DND-41 (cell line): ENCODE results near the gene FAM133A.

Source experiments
- ATAC-seq: fragments of 200-7000 bp; cut with Tn5 transposase; 3 replicates; pipeline ENCODE4 v1.9.1; 2021; ENCODE audit warnings: low read depth; ENCODE audit not compliant: insufficient read depth
- DNase-seq: peaks from one replicate; pipeline ENCODE4 v3.0.0-alpha.2; 2020
- H2AFZ ChIP-seq: 2 replicates; pipeline ENCODE4 v1.6.0; 2012; ENCODE audit warnings: low read depth, low read length
- H3K27ac ChIP-seq: 2 replicates; pipeline ENCODE4 v1.5.1; 2012; ENCODE audit warnings: low read length, inconsistent platforms
- H3K27me3 ChIP-seq: fragments of 200-600 bp; sonication (generic); 2 replicates; pipeline ENCODE4 v1.6.0; 2012; ENCODE audit warnings: low read length, mild to moderate bottlenecking, inconsistent platforms; ENCODE audit not compliant: insufficient read depth, poor library complexity
- H3K36me3 ChIP-seq: 2 replicates; pipeline ENCODE4 v1.5.1; 2012; ENCODE audit warnings: low read length, inconsistent platforms; ENCODE audit not compliant: insufficient read depth
- H3K4me1 ChIP-seq: 2 replicates; pipeline ENCODE4 v1.5.1; 2012; ENCODE audit warnings: mild to moderate bottlenecking, low read length; ENCODE audit not compliant: insufficient read depth
- H3K4me2 ChIP-seq: 2 replicates; pipeline ENCODE4 v1.6.0; 2012; ENCODE audit warnings: mild to moderate bottlenecking, moderate library complexity, low read length, inconsistent platforms; ENCODE audit not compliant: insufficient read depth
- H3K4me3 ChIP-seq, 2 experiments: fragments of 200-600 bp in 1 of 2; shearing (Covaris generic) in 1 of 2; 2 replicates each; pipeline ENCODE4 v1.5.1; 2012 to 2016; ENCODE audit warnings: inconsistent platforms in 2 of 2, low read length in 2 of 2, mild to moderate bottlenecking in 2 of 2, low read depth in 1 of 2, moderate library complexity in 1 of 2
- H3K79me2 ChIP-seq: 2 replicates; pipeline ENCODE4 v1.6.0; 2012; ENCODE audit warnings: low read length, inconsistent platforms; ENCODE audit not compliant: insufficient read depth
- H3K9ac ChIP-seq: 2 replicates; pipeline ENCODE4 v1.6.0; 2012; ENCODE audit warnings: low read depth, mild to moderate bottlenecking, inconsistent platforms, low read length, moderate library complexity
- H3K9me3 ChIP-seq: 2 replicates; pipeline ENCODE4 v1.5.1; 2012; ENCODE audit warnings: low read length, moderate library complexity, mild to moderate bottlenecking, inconsistent platforms; ENCODE audit not compliant: insufficient read depth, severe bottlenecking
- H4K20me1 ChIP-seq: 2 replicates; pipeline ENCODE4 v1.6.0; 2012; ENCODE audit warnings: low read length; ENCODE audit not compliant: insufficient read depth
- EZH2 ChIP-seq: IDR thresholded peaks from 3 replicates; pipeline ENCODE4 v1.6.1; 2012; ENCODE audit warnings: borderline replicate concordance, low read depth, mild to moderate bottlenecking, moderate library complexity, low read length, inconsistent platforms; ENCODE audit not compliant: severe bottlenecking
- TF ChIP-seq, protein P1 (sequence below): IDR thresholded peaks from 2 replicates; pipeline ENCODE4 v1.5.1; 2012; ENCODE audit warnings: borderline replicate concordance, low read length, moderate library complexity, mild to moderate bottlenecking; ENCODE audit not compliant: poor library complexity, severe bottlenecking; ENCODE audit errors: extremely low read depth

FAM133A gene

DNA sequence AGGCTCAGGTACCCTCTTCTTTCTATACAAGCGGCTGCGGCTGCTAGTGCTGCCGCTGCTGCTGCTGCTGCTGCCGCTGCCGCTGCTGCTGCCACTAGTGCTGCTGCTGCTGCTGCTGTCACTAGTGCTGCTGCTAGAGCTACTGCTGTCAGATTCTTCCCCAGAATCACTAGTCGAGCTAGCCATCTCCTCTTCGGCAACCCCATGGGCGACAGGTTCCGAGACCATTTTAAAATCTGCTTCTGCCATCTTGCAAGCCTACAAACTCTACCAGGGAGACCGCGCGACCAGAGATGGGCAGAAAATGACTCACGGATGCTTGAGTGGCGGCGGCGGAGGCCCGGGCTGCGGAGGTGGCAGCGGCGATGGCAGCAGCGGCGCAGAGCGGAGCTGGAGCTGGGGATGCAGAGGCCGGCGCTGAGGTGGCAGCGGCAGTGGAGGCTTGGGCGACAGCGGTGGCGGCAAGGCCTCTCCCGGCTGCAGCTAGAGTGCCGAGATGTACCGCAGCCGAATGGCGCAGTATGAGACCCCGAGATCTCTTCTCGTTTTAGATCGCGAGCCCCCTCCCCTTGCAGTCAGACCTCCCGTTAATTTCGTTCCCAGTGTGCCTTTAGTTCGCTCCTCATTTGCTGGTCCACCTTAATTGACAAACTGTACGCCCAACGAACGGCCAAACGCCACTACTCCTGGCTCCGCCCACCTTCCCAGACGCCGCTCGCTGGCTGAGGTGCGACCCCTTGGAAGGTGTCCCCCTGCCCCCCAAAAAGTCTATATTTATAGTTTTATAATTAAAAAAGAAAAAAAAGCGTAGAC is 744 bp upstream of the FAM133A start, which contains the start of gene NAP1L3:
NAP1L3 (minus strand) TSS at position 523 of the 813 bp plus-strand sequence; CDS start at position 249, 274 bp downstream.
- H4K20me1 ChIP-seq, result no peaks in the 10 kb centered on the region
- H3K4me1 ChIP-seq, result no peaks in the 10 kb centered on the region
- TF ChIP-seq, protein P1, sequence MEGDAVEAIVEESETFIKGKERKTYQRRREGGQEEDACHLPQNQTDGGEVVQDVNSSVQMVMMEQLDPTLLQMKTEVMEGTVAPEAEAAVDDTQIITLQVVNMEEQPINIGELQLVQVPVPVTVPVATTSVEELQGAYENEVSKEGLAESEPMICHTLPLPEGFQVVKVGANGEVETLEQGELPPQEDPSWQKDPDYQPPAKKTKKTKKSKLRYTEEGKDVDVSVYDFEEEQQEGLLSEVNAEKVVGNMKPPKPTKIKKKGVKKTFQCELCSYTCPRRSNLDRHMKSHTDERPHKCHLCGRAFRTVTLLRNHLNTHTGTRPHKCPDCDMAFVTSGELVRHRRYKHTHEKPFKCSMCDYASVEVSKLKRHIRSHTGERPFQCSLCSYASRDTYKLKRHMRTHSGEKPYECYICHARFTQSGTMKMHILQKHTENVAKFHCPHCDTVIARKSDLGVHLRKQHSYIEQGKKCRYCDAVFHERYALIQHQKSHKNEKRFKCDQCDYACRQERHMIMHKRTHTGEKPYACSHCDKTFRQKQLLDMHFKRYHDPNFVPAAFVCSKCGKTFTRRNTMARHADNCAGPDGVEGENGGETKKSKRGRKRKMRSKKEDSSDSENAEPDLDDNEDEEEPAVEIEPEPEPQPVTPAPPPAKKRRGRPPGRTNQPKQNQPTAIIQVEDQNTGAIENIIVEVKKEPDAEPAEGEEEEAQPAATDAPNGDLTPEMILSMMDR, result no peak
- no peak for TF ChIP-seq EZH2
- H3K9me3 ChIP-seq, result no peaks in the 10 kb centered on the region
- no peak within 1 kb of the TSS for H3K27ac ChIP-seq
- no peaks in the 10 kb centered on the region for H3K27me3 ChIP-seq
- H3K36me3 ChIP-seq, result no peaks in the 10 kb centered on the region
- no peaks in the 10 kb centered on the region for H3K79me2 ChIP-seq
- H3K9ac ChIP-seq, result no peak within 1 kb of the TSS
- H3K4me2 ChIP-seq, result no peak within 1 kb of the TSS
- ATAC-seq (no peak), DNase-seq (no peak)
- H3K4me3 ChIP-seq, result no peak within 1 kb of the TSS
- H2AFZ ChIP-seq, result no peak within 1 kb of the TSS

DNA sequence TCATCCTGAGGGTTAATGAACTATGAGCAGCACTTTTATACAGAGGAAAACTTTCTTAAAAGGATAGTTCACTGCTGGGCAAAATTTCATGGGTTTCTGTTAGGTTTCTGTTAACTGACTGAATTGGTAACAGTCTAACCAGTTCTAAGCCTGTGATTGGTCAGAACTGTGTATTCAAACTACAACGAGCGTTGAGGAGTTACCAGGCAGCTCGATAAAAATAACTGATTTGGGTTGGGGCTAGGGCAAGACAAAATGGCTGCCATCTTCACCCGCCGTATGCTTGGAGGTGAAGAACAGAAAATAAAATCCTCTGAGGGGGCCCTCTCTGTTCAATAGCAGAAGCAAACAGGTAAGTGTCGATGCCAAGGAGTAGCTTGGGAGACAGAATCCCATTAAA is 22.0 kb downstream of the FAM133A start:
- no peaks in the 10 kb centered on the region for H3K27me3 ChIP-seq
- H3K4me2 ChIP-seq, result no peak overlapping the region
- H4K20me1 ChIP-seq, result no peaks in the 10 kb centered on the region
- H2AFZ ChIP-seq, result no peak overlapping the region
- no peak overlapping the region for H3K4me3 ChIP-seq
- no peak overlapping the region for H3K9ac ChIP-seq
- H3K27ac ChIP-seq, result no peak overlapping the region
- no peak for DNase-seq
- TF ChIP-seq, protein P1, result no peak
- TF ChIP-seq EZH2, result no peak
- no peaks in the 10 kb centered on the region for H3K9me3 ChIP-seq
- H3K36me3 ChIP-seq, result no peaks in the 10 kb centered on the region
- ATAC-seq, result no peak
- no peaks in the 10 kb centered on the region for H3K4me1 ChIP-seq
- no peaks in the 10 kb centered on the region for H3K79me2 ChIP-seq

DNA sequence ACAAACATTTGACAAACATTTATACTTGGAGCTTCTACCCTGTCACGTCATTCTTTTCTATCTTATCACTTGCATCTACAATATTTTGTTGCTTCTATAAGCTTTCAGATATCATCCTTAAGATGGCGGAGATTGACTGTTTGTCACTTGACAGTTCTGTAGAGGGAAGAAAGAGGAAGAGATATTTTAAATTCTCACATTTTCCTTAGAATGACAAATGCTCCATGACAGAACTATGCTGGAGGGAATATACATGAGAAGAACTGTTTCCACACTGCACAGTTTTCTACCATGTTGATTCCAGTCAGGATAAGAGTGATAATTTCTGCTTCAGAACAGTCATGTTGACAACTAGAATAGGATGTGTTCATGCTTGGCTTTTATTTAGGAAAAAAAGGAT is 29.7 kb downstream of the FAM133A start:
- H3K36me3 ChIP-seq, result no peaks in the 10 kb centered on the region
- ATAC-seq (no peak), DNase-seq (no peak)
- H3K4me1 ChIP-seq, result no peaks in the 10 kb centered on the region
- no peak for TF ChIP-seq EZH2
- TF ChIP-seq, protein P1, result no peak
- no peak overlapping the region for H3K4me2 ChIP-seq
- H3K9me3 ChIP-seq, result no peaks in the 10 kb centered on the region
- no peaks in the 10 kb centered on the region for H3K79me2 ChIP-seq
- no peak overlapping the region for H3K9ac ChIP-seq
- no peak overlapping the region for H2AFZ ChIP-seq
- H4K20me1 ChIP-seq, result no peaks in the 10 kb centered on the region
- H3K27me3 ChIP-seq, result no peaks in the 10 kb centered on the region
- no peak overlapping the region for H3K27ac ChIP-seq
- H3K4me3 ChIP-seq, result no peak overlapping the region
